NK-92 (cell line): ENCODE measurements around the gene CDC25C.
"Not testable (repeated sequence)": the region's sequence is repeated elsewhere in the genome, so short reads cannot be mapped to it uniquely, and the experiment has no call there.

Source experiments
- DNase-seq: peaks from one replicate; lab custom pipeline; 2025; ENCODE audit not compliant: unreplicated experiment; lab: John Stamatoyannopoulos, UW

CDC25C gene

GRCh38 chr5:138346889-138347288, 15.3 kb upstream of the CDC25C start:
- no peak for DNase-seq

- DNase-seq = no peak
Measured at GRCh38 chr5:138344887-138345622, 13.5 kb upstream of the CDC25C start.

GRCh38 chr5:138340008-138340407, 8.4 kb upstream of the CDC25C start:
- DNase-seq = no peak

GRCh38 chr5:138339464-138339863, 7.9 kb upstream of the CDC25C start:
- DNase-seq = no peak

GRCh38 chr5:138339091-138339456, 7.5 kb upstream of the CDC25C start:
- no peak for DNase-seq

- no peak for DNase-seq
Measured at GRCh38 chr5:138338411-138339090, 6.9 kb upstream of the CDC25C start.

GRCh38 chr5:138337685-138338410, 6.2 kb upstream of the CDC25C start, which contains the start of gene FAM53C:
FAM53C (plus strand) TSS chr5:138338266; CDS start chr5:138341336, 3,070 bp downstream.
- DNase-seq = no peak

- no peak for DNase-seq
Measured at GRCh38 chr5:138336952-138337684, 5.5 kb upstream of the CDC25C start.

GRCh38 chr5:138334867-138335447, 3.4 kb upstream of the CDC25C start:
- no peak for DNase-seq

- no peak for DNase-seq
Measured at GRCh38 chr5:138330813-138331448, 673 bp downstream of the CDC25C start.

GRCh38 chr5:138318211-138318610, 13.4 kb downstream of the CDC25C start:
- DNase-seq = not testable (repeated sequence)

- DNase-seq = no peak
Measured at GRCh38 chr5:138316355-138316754, 15.2 kb downstream of the CDC25C start.

- no peak for DNase-seq
Measured at GRCh38 chr5:138315751-138316278, 15.8 kb downstream of the CDC25C start.

- no peak for DNase-seq
Measured at GRCh38 chr5:138305797-138306196, 25.8 kb downstream of the CDC25C start.

- no peak for DNase-seq
Measured at GRCh38 chr5:138303372-138303771, 28.2 kb downstream of the CDC25C start.

- DNase-seq = no peak
Measured at GRCh38 chr5:138289296-138289695, 42.3 kb downstream of the CDC25C start.

- no peak for DNase-seq
Measured at GRCh38 chr5:138287246-138287645, 44.4 kb downstream of the CDC25C start.

GRCh38 chr5:138282920-138283742, 48.5 kb downstream of the CDC25C start:
- DNase-seq = no peak

GRCh38 chr5:138280915-138281314, 50.7 kb downstream of the CDC25C start:
- no peak for DNase-seq
